ENCODE data around the gene IL1RAPL1. TPM values are rescaled to one million over a fixed set of nuclear protein-coding genes. Genes with fewer than 3 reads are reported as not detected.

The IL1RAPL1 gene
- total RNA-seq, 1 donor from 2014 or later: 2.7 TPM

- Mint-ChIP-seq H3K9me3 (peaks cover 5% of the 10 kb centered on the region), H3K27me3 (ENCODE audit: low read depth) (no peaks in the 10 kb centered on the region), H3K4me1 (peaks cover 7% of the 10 kb centered on the region), H3K4me3 (no peak overlapping the region), H3K27ac (ENCODE audit: unreplicated experiment) (no peak overlapping the region), H3K36me3 (ENCODE audit: low read depth) (peaks cover 4% of the 10 kb centered on the region)
- TF ChIP-seq, protein P1, sequence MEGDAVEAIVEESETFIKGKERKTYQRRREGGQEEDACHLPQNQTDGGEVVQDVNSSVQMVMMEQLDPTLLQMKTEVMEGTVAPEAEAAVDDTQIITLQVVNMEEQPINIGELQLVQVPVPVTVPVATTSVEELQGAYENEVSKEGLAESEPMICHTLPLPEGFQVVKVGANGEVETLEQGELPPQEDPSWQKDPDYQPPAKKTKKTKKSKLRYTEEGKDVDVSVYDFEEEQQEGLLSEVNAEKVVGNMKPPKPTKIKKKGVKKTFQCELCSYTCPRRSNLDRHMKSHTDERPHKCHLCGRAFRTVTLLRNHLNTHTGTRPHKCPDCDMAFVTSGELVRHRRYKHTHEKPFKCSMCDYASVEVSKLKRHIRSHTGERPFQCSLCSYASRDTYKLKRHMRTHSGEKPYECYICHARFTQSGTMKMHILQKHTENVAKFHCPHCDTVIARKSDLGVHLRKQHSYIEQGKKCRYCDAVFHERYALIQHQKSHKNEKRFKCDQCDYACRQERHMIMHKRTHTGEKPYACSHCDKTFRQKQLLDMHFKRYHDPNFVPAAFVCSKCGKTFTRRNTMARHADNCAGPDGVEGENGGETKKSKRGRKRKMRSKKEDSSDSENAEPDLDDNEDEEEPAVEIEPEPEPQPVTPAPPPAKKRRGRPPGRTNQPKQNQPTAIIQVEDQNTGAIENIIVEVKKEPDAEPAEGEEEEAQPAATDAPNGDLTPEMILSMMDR (conservative IDR thresholded peaks at IDR 0.05): no peak
- DNase-seq (ENCODE audit: low read depth, low spot score): no peak
Measured at GRCh38 chrX:29148511-29148910, 561.3 kb downstream of the IL1RAPL1 start.

DNA sequence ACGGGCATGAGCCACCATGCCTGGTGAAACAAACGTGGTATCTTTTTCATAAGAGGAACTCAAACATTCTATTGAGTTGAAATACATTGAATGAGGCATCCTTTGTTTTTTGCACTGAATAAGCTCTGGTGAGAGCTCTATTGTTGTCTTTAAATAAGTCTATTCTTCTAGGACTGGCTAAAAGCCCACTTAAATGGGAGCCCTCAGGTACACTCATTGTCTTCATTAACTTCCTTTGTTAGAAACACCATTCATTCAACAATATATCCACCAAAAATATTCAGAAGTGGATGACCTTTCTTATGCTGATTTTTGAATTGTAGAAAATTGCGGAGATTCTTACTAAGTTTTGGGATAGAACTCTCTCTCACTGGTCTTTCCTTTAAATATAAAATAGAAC, 568.0 kb downstream of the IL1RAPL1 start:
- Mint-ChIP-seq H3K4me1 (no peaks in the 10 kb centered on the region), H3K36me3 (ENCODE audit: low read depth) (peaks cover 4% of the 10 kb centered on the region), H3K9me3 (peaks cover 5% of the 10 kb centered on the region), H3K27ac (ENCODE audit: unreplicated experiment) (no peak overlapping the region), H3K4me3 (no peak overlapping the region), H3K27me3 (ENCODE audit: low read depth) (no peaks in the 10 kb centered on the region)
- no peak for DNase-seq (ENCODE audit: low read depth, low spot score)
- TF ChIP-seq, protein P1 (conservative IDR thresholded peaks at IDR 0.05): no peak

GRCh38 chrX:29172880-29173279, 585.6 kb downstream of the IL1RAPL1 start:
- Mint-ChIP-seq H3K36me3 (ENCODE audit: low read depth) (no peaks in the 10 kb centered on the region), H3K4me1 (no peaks in the 10 kb centered on the region), H3K27ac (ENCODE audit: unreplicated experiment) (no peak overlapping the region), H3K9me3 (no peaks in the 10 kb centered on the region), H3K4me3 (no peak overlapping the region), H3K27me3 (ENCODE audit: low read depth) (no peaks in the 10 kb centered on the region)
- TF ChIP-seq, protein P1 (conservative IDR thresholded peaks at IDR 0.05): no peak
- no peak for DNase-seq (ENCODE audit: low read depth, low spot score)

- H3K36me3 Mint-ChIP-seq (ENCODE audit: low read depth): no peaks in the 10 kb centered on the region
- H3K27me3 Mint-ChIP-seq (ENCODE audit: low read depth): no peaks in the 10 kb centered on the region
- TF ChIP-seq, protein P1 (conservative IDR thresholded peaks at IDR 0.05): no peak
- no peak for DNase-seq (ENCODE audit: low read depth, low spot score)
- H3K4me3 Mint-ChIP-seq: no peak overlapping the region
- H3K27ac Mint-ChIP-seq (ENCODE audit: unreplicated experiment): no peak overlapping the region
- H3K9me3 Mint-ChIP-seq: no peaks in the 10 kb centered on the region
- no peaks in the 10 kb centered on the region for H3K4me1 Mint-ChIP-seq
Measured at GRCh38 chrX:29187264-29187663, 600.0 kb downstream of the IL1RAPL1 start.

GRCh38 chrX:29196501-29196900, 609.3 kb downstream of the IL1RAPL1 start:
- Mint-ChIP-seq H3K4me1 (no peaks in the 10 kb centered on the region), H3K27me3 (ENCODE audit: low read depth) (no peaks in the 10 kb centered on the region), H3K27ac (ENCODE audit: unreplicated experiment) (no peak overlapping the region), H3K9me3 (no peaks in the 10 kb centered on the region), H3K36me3 (ENCODE audit: low read depth) (no peaks in the 10 kb centered on the region), H3K4me3 (no peak overlapping the region)
- TF ChIP-seq, protein P1 (conservative IDR thresholded peaks at IDR 0.05): no peak
- no peak for DNase-seq (ENCODE audit: low read depth, low spot score)

GRCh38 chrX:29215251-29215650, 628.0 kb downstream of the IL1RAPL1 start:
- H3K9me3 Mint-ChIP-seq: peaks cover 7% of the 10 kb centered on the region
- no peak overlapping the region for H3K27ac Mint-ChIP-seq (ENCODE audit: unreplicated experiment)
- H3K36me3 Mint-ChIP-seq (ENCODE audit: low read depth): no peaks in the 10 kb centered on the region
- H3K4me3 Mint-ChIP-seq: no peak overlapping the region
- DNase-seq (ENCODE audit: low read depth, low spot score): no peak
- peaks cover 4% of the 10 kb centered on the region for H3K4me1 Mint-ChIP-seq
- no peaks in the 10 kb centered on the region for H3K27me3 Mint-ChIP-seq (ENCODE audit: low read depth)
- TF ChIP-seq, protein P1 (conservative IDR thresholded peaks at IDR 0.05): no peak
